OCI-LY1 (cell line): Measurements from ENCODE around the gene SIGLEC6.

Experiments used
- H2AFZ ChIP-seq: fragments of 200-600 bp; sonication (generic), shearing (Covaris generic); 2 replicates; pipeline ENCODE4 v1.6.0; 2014; ENCODE audit warnings: antibody characterized with exemption, mild to moderate bottlenecking, low read length
- H3F3A ChIP-seq: fragments of 200-600 bp; sonication (generic), shearing (Covaris generic); 2 replicates; pipeline ENCODE4 v1.6.0; 2014; ENCODE audit warnings: mild to moderate bottlenecking, antibody characterized with exemption, low read length, moderate library complexity; ENCODE audit not compliant: insufficient read depth
- H3K27ac ChIP-seq: fragments of 200-600 bp; sonication (generic); 2 replicates; pipeline ENCODE4 v1.5.1; 2014; ENCODE audit warnings: low read length, mixed run types, mild to moderate bottlenecking, low read depth; ENCODE audit not compliant: poor library complexity, severe bottlenecking
- H3K27me3 ChIP-seq: fragments of 200-600 bp; sonication (generic); 2 replicates; pipeline ENCODE4 v1.6.0; 2014; ENCODE audit warnings: antibody characterized with exemption, mild to moderate bottlenecking, low read length, moderate library complexity; ENCODE audit not compliant: insufficient read depth
- H3K36me3 ChIP-seq: fragments of 200-600 bp; sonication (generic); 2 replicates; pipeline ENCODE4 v1.6.1; 2014; ENCODE audit warnings: mild to moderate bottlenecking, antibody characterized with exemption, low read length, moderate library complexity, mixed read lengths; ENCODE audit not compliant: insufficient read depth
- H3K4me1 ChIP-seq: fragments of 200-600 bp; sonication (generic); 2 replicates; pipeline ENCODE4 v1.5.1; 2014; ENCODE audit warnings: mild to moderate bottlenecking, low read length, moderate library complexity; ENCODE audit not compliant: insufficient read depth, severe bottlenecking
- H3K4me2 ChIP-seq: fragments of 200-600 bp; sonication (generic), shearing (Covaris generic); 2 replicates; pipeline ENCODE4 v1.6.1; 2014; ENCODE audit warnings: low read length
- H3K4me3 ChIP-seq: fragments of 200-600 bp; sonication (generic); 2 replicates; pipeline ENCODE4 v1.5.1; 2014; ENCODE audit warnings: low read length, low read depth, mild to moderate bottlenecking, mixed read lengths; ENCODE audit not compliant: poor library complexity, severe bottlenecking
- H3K79me2 ChIP-seq: fragments of 200-600 bp; shearing (Covaris generic); 2 replicates; pipeline ENCODE4 v1.6.1; 2016; ENCODE audit warnings: mixed run types, low read length, mixed read lengths; ENCODE audit not compliant: insufficient read depth
- H3K9ac ChIP-seq: fragments of 200-600 bp; sonication (generic), shearing (Covaris generic); 2 replicates; pipeline ENCODE4 v1.6.1; 2014; ENCODE audit warnings: mild to moderate bottlenecking, low read length, mixed read lengths
- H3K9me2 ChIP-seq: fragments of 200-600 bp; sonication (generic), shearing (Covaris generic); 2 replicates; pipeline ENCODE4 v1.6.1; 2014; ENCODE audit warnings: low read depth, mild to moderate bottlenecking, low read length, mixed read lengths
- H3K9me3 ChIP-seq: fragments of 200-600 bp; shearing (Covaris generic); 2 replicates; pipeline ENCODE4 v1.6.1; 2014; ENCODE audit warnings: low read length, mixed read lengths
- H4K20me1 ChIP-seq: fragments of 200-600 bp; sonication (generic), shearing (Covaris generic); 2 replicates; pipeline ENCODE4 v1.6.0; 2016; ENCODE audit warnings: mild to moderate bottlenecking, low read length; ENCODE audit not compliant: insufficient read depth
- CTCF ChIP-seq: fragments of 200-600 bp; sonication (generic), shearing (Covaris generic); IDR thresholded peaks from 2 replicates; pipeline ENCODE4 v1.5.1; 2017; ENCODE audit warnings: mild to moderate bottlenecking, antibody characterized with exemption, low read length, moderate library complexity, mixed read lengths
- EZH2 ChIP-seq: fragments of 200-600 bp; sonication (generic), shearing (Covaris generic); IDR thresholded peaks from 2 replicates; pipeline ENCODE4 v1.8.0; 2017; ENCODE audit warnings: borderline replicate concordance, mixed run types, mild to moderate bottlenecking, antibody characterized with exemption, low read length, moderate library complexity, mixed read lengths

The SIGLEC6 gene

GRCh38 chr19:51531349-51532315, at the start of gene SIGLEC6:
SIGLEC6 (minus strand) TSS chr19:51531670; CDS start chr19:51531648, 22 bp downstream.
- Histone ChIP-seq H3F3A (no peaks in the 10 kb centered on the region), H3K9me3 (no peaks in the 10 kb centered on the region), H3K36me3 (no peaks in the 10 kb centered on the region), H3K9me2 (no peaks in the 10 kb centered on the region), H3K27ac (no peak within 1 kb of the TSS), H3K79me2 (no peaks in the 10 kb centered on the region), H3K4me3 (no peak within 1 kb of the TSS), H4K20me1 (no peaks in the 10 kb centered on the region), H3K4me2 (no peak within 1 kb of the TSS), H2AFZ (no peak within 1 kb of the TSS), H3K9ac (no peak within 1 kb of the TSS), H3K27me3 (peaks cover 6% of the 10 kb centered on the region; the same call in 1 of the 2 replicates), H3K4me1 (no peaks in the 10 kb centered on the region)
- TF ChIP-seq CTCF, result no peak
- TF ChIP-seq EZH2, result no peak

GRCh38 chr19:51576850-51577249, 45.4 kb upstream of the SIGLEC6 start:
- Histone ChIP-seq H3K27me3 (no peaks in the 10 kb centered on the region), H3K9ac (no peak overlapping the region), H3K4me3 (no peak overlapping the region)

GRCh38 chr19:51573331-51573730, 41.9 kb upstream of the SIGLEC6 start:
- Histone ChIP-seq H3K9me2 (no peaks in the 10 kb centered on the region), H3K4me1 (peaks cover 20% of the 10 kb centered on the region), H3K27ac (no peak overlapping the region), H3F3A (no peaks in the 10 kb centered on the region), H3K4me2 (no peak overlapping the region), H3K4me3 (no peak overlapping the region), H3K9me3 (no peaks in the 10 kb centered on the region), H2AFZ (no peak overlapping the region), H3K79me2 (peaks cover 4% of the 10 kb centered on the region; the same call in 1 of the 2 replicates), H3K27me3 (no peaks in the 10 kb centered on the region), H4K20me1 (no peaks in the 10 kb centered on the region), H3K36me3 (peaks cover 42% of the 10 kb centered on the region), H3K9ac (no peak overlapping the region)
- TF ChIP-seq EZH2 (no peak), CTCF (no peak)

More at GRCh38 chr19:51576850-51577249, 45.4 kb upstream of the SIGLEC6 start:
- H3K9me3 ChIP-seq, result no peaks in the 10 kb centered on the region
- peaks cover 68% of the 10 kb centered on the region for H3K36me3 ChIP-seq
- peaks cover 11% of the 10 kb centered on the region for H3K4me1 ChIP-seq
- TF ChIP-seq EZH2 (no peak), CTCF (no peak)
- H3F3A ChIP-seq, result no peaks in the 10 kb centered on the region
- no peak overlapping the region for H2AFZ ChIP-seq
- H3K27ac ChIP-seq, result no peak overlapping the region
- no peaks in the 10 kb centered on the region for H4K20me1 ChIP-seq
- no peaks in the 10 kb centered on the region for H3K79me2 ChIP-seq
- H3K4me2 ChIP-seq, result no peak overlapping the region
- H3K9me2 ChIP-seq, result no peaks in the 10 kb centered on the region
